HG03039 (cell line): ENCODE data around the gene ABCC10.
A peak's percentile ranks its signal among the peaks of the same experiment; 100 is the strongest.
"Not testable (repeated sequence)": the region's sequence is repeated elsewhere in the genome, so short reads cannot be mapped to it uniquely, and the experiment has no call there.

Experiments
- ATAC-seq: cut with Tn5 transposase; IDR thresholded peaks from one replicate; pipeline ENCODE4 v1.9.1; 2021; ENCODE audit warnings: mild to moderate bottlenecking, moderate library complexity; ENCODE audit not compliant: unreplicated experiment

ABCC10 gene

DNA sequence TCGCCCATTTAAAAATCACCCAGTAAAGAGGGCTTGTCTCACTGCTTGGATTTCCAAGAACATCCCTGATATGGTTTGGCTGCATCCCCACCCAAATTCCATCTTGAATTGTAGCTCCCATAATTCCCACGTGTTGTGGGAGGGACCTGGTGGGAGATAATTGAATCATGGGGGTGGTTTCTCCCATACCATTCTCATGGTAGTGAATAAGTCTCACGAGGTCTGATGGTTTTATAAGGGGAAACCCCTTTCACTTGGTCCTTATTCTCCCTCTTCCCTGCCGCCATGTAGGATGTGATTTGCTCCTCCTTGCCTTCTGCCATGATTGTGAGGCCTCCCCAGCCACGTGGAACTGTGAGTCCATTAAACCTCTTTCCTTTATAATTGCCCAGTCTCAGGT is 39.9 kb downstream of the ABCC10 start:
- ATAC-seq, result not testable (repeated sequence)

DNA sequence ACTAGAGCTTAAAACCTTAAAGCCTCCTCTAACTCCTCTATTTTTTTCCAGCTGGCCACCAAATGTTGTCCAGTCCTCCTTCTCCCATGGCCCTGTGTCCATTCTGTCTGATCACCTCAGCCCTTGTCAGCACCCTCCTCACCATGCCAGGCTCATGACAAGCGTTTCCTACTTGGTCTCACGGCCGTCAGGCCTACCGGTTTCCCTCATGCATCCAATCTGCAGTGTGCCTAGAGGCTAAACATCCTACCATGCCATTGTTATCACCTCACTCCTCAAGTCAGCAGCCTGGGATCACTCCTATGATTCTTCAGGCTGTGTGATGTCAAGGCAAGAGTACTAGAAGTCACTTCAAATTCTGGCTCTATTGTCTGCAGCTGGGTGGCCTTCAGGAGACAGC is 40.4 kb downstream of the ABCC10 start:
- ATAC-seq, result no peak

GRCh38 chr6:43468240-43468639 is 40.9 kb downstream of the ABCC10 start:
- no peak for ATAC-seq

- ATAC-seq, result no peak
Observed at GRCh38 chr6:43468748-43469681, 41.7 kb downstream of the ABCC10 start.

DNA sequence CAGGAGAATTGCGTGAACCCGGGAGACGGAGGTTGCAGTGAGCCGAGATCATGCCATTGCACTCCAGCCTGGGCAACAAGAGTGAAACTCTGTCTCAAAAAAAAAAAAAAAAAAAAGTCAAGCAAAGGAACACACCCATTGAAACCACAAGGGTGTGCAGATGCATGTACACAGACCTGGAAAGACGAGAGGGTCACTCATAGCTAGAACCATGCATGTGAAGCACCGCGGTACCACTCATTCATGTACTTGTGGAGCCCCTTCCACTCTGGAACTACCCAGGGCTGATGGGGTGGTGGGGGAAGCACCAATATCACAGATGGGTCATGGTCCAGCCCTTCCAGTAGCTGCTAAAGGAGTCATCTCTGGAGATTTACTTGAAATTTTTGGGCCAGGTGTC is 42.6 kb downstream of the ABCC10 start:
- no peak for ATAC-seq

DNA sequence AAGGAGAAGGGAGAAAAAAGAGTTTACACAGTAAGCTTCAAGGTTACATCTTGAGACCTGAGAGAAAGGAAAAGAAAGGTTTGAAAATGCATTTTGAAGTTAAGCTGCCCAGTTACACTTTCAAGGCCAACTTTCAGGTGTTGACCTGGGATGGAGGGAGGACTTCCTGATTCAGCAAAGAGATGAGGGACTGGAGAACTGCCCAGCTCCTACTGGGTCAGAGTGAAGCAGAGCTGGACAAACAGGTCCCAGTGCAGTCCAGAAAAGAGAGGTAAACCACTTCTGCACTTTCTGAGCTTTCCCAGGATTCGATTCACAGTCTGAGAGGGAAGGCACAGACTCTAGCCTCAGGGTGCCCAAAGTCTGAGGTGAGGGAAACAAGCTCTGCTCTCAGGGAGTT is 44.1 kb downstream of the ABCC10 start:
- no peak for ATAC-seq

GRCh38 chr6:43472515-43472914 is 45.2 kb downstream of the ABCC10 start:
- ATAC-seq, result no peak

DNA sequence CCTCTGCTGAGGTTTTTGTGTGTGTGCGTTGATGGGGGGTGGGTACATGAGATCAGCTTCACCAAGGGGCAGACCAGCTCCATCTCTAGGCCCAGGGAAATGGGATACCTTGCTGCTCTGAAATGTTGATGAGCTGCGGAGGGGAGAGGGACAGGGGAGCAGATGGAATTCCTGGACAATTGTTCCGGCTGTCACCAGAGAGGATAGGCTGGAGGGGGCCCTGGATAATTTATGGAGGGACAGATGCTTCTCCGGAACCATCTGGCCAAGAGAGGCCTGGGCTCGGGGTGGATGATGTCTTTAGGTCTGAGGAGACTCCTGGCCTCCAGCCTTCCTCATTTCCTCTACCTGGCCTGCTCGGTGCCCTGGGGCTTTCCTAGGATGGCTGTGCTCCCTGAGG is 48.2 kb downstream of the ABCC10 start:
- ATAC-seq, result no peak

DNA sequence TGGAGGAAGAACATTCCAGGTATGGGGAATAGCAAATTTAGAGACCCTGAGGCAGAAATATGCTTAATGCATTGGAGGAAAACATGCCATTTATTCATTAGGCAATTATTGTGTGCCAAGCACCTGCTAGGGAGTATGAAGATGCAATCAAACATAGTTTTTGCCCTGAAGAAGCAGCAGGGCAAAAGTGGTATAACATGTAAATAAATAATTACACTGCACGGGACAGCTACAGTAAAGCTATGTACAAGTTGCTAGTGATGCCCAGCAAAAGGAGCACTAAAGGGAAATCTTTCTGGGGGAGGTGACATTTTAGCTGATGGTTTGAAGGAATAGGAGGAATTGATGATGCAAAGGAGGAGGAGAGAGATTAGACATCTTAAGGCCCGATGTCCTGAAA is 49.4 kb downstream of the ABCC10 start:
- no peak for ATAC-seq

DNA sequence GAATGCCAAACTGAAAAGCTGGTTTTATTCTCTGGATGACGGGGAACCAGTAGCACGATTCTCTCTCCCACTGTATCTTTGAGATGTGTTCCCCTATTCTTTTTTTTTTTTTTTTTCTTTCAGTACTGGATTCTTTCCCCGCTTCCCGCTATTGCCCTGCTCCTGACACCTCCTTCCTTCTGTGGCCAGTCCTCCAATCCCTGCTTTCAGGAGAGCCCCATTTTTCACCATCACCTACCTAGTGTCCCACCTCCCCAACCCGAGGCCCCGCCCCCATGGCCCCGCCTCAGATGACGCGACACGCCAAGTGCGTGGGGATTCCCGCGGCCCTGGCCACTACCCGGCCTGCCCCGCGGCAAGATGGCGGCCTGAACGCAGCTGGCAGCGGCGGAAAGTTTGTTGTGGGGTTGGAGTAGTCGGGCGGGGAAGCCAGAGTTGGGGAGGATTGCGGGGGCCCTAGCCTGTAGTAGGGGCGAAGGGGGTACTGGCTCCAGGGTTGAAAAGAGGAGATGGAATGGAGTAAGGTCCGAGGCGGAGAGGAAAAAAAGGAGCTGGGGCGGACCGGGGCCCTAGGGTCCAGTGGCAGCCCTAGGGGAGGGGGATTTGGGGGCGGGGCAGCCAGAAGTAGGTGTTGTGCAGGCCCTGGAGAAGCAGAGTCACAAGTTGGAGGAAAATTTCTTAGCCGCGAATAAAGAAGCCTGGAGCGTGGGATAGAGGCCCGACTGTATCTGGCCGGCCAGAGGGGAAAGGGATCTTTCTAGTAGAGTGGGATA is 50.1 kb downstream of the ABCC10 start, which contains the start of gene TJAP1:
Gene TJAP1 (plus strand): TSS at position 336 of the 773 bp plus-strand sequence. CDS start 21,432 bp downstream, outside the sequence.
- ATAC-seq, result peak; percentile 87

- ATAC-seq, result no peak
Observed at GRCh38 chr6:43478008-43478372, 50.6 kb downstream of the ABCC10 start.

DNA sequence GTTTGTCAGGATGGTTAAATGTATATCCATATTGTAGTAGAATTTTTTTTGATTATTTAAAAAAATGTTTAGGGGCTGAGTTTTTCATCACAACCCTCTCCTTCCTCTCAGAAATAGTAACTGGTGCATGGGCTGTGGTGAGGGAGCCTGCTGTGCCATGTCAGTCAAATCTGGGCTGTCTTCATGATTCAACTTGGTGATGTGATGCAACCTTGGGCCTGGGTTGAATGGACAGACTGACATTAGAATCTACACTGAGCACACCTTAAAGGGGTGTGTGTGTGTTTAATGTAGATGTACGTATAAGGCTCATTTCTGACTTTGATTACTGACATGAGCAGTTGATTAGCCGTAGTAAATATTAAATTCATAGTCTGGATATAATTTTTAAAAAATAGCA is 53.7 kb downstream of the ABCC10 start:
- no peak for ATAC-seq

GRCh38 chr6:43481591-43482236 is 54.4 kb downstream of the ABCC10 start:
- no peak for ATAC-seq

DNA sequence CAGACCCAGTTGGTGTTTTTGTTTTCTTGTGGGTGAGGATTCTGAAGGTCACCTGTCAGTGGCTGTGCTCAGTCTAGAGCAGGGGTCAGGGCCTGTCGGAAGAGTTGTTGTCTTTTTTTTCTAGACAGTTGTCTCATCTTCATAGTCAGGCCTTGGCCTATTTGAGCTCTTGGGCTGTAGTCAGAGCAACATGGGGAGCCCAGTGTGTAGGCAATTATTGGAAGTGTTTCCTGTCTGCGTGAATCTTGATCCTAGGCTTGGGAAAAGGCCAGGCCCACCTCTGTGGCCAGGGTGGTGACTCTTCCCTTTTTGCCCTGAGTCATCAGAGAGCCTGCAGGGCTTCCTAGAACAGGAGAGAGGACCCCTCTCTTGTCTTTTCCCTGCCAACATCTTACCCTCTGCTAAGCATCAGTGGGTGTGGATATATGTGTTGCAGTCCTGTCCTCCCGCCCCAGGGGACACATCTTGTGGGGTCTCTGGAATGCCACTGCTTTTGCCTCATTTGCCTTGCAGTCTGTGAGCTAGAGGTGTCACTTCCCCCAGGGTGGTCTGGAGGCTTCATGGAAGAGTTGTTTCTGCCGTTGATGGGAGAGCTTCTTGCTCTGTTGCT is 61.4 kb downstream of the ABCC10 start:
- no peak for ATAC-seq

DNA sequence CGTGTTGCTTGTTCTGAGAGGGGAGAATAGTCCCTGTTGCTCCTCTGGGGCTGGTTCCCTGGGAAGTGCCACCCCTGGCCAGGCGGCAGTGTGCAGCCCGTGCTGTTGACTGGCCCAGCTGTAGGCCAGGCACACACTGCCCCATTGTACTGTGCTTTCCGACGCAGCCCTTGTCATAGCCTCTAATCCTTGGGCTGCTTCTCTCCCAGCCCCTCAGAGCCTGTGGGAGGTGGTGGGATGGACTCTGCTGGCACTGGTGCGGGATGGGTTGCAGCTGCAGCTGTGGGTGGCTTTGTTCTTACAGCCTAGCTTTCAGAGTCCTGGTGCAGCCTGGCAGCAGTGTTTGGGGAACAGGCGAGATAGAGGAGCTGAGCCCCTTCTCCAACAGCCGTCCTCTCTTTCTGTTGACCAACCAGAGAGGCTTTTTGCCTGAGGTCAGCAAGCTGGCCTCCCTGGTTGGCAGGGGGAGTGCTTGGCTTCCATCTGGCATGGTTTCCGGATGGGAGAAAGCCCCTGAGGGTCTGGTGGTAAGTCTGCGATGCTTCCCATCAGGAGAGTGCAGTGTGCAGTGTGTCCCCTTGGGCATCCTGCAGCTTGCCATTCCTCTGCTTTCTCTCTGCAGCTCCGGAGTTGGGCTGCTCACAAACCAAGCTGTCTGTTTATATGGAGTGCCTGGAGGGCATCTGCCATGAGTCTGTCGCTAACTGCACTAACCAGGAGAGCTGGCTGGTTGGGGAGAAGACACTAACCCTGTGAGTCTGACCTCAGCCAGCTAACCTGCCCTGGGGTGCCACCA is 62.1 kb downstream of the ABCC10 start:
- no peak for ATAC-seq

- ATAC-seq, result no peak
Observed at GRCh38 chr6:43490523-43490939, 63.2 kb downstream of the ABCC10 start.

DNA sequence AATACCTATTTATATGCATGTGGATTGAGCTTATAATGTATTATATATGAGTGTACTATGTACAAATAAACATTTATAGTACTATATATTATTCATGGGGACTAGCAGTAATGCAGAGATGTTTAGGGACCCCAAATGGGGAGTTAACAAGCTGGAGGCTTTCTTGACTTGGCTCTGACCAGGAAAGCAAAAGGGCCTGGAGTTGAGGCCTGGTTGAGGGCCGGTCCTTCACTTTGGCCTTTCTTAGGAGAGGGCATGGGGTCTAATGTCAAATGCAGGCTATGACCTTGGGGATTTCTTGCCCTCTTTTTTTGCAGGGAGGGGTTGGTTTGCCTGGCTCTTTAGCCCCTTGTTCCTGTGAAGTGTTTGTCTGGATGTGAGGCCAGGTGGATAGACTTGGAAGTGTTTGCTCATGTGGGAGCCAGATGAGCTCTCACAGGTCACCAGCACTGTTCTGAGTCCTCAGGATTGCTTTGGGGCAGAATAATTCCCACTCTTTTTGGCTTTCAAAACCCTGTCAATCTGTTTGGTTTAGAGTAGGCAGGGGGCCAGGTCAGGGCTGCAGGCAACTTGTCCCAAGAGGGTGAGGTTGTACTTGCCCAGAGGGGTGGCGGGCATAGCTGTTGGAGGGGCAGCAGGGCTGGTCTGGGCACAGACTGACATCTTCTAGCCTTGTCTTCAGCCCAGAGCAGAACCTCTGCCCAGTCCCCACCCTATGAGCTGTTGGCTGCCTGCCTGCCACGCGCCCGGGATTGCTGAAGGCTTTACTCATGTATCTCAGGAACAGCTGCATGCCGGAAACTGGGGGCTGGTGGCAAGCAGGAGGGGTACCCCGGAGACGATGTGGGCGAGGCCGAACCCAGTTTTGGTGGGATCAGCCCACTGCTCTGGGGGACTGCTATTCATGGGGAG is 64.7 kb downstream of the ABCC10 start:
- no peak for ATAC-seq

GRCh38 chr6:43492673-43493072 is 65.3 kb downstream of the ABCC10 start:
- no peak for ATAC-seq

DNA sequence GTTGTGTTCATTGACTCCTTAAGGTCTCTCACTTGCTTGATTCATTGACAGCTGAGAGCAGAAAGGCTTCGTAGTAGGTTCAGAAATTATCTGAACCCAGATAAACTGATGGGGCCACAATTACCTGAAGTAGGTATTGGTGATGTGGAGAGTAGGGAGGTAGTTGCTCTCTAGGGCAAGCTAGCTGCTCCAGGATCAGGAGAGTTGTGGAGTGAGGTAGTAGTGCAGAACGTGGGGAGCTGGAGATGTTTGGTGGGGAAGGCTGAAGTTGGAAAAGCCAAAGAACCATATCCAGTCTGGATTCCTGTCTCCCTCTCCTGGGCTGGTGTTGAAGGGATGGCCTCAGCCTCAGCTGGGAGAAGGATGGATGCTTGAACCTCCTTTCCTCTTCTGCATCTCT is 65.9 kb downstream of the ABCC10 start:
- ATAC-seq, result no peak
